NT2/D1 (cell line): ENCODE results near the gene CDH7.

Source experiments
- DNase-seq: peaks from one replicate; pipeline ENCODE4 v3.0.0-alpha.2; 2011; ENCODE audit warnings: low read depth, low spot score
- H3K27me3 ChIP-seq: 2 replicates; pipeline ENCODE4 v1.6.0; 2011; ENCODE audit warnings: mild to moderate bottlenecking; ENCODE audit not compliant: insufficient read length, insufficient read depth
- H3K36me3 ChIP-seq: 2 replicates; pipeline ENCODE4 v1.6.1; 2011; ENCODE audit warnings: mild to moderate bottlenecking, low read length, mixed read lengths; ENCODE audit not compliant: insufficient read depth, insufficient read length
- H3K4me1 ChIP-seq: 2 replicates; pipeline ENCODE4 v1.5.1; 2011; ENCODE audit not compliant: insufficient read depth, insufficient read length
- H3K4me3 ChIP-seq: 2 replicates; pipeline ENCODE4 v1.5.1; 2011; ENCODE audit warnings: low read depth; ENCODE audit not compliant: insufficient read length
- H3K9ac ChIP-seq: 2 replicates; pipeline ENCODE4 v1.6.0; 2011; ENCODE audit warnings: low read depth; ENCODE audit not compliant: insufficient read length
- H3K9me3 ChIP-seq: 2 replicates; pipeline ENCODE4 v1.5.1; 2011; ENCODE audit warnings: mild to moderate bottlenecking, low read length; ENCODE audit not compliant: insufficient read depth
- SUZ12 ChIP-seq: IDR thresholded peaks from 2 replicates; pipeline ENCODE4 v1.6.1; 2011; ENCODE audit not compliant: insufficient read length, insufficient read depth; ENCODE audit errors: extremely low read depth
- YY1 ChIP-seq: IDR thresholded peaks from 2 replicates; pipeline ENCODE4 v1.6.1; 2011; ENCODE audit not compliant: insufficient read length, insufficient read depth
- ZNF274 ChIP-seq: IDR thresholded peaks from 2 replicates; pipeline ENCODE4 v1.6.1; 2011; ENCODE audit warnings: mild to moderate bottlenecking, low read depth, low read length

CDH7 gene

GRCh38 chr18:65750389-65751154 is at the start of gene CDH7:
CDH7 (plus strand) TSS chr18:65751012; CDS start chr18:65762843, 11,831 bp downstream.
- peak within 1 kb of the TSS; percentile 73 for H3K4me3 ChIP-seq
- H3K9ac ChIP-seq: peak within 1 kb of the TSS; percentile 74
- peaks cover 22% of the 10 kb centered on the region for H3K27me3 ChIP-seq
- no peak for TF ChIP-seq SUZ12
- no peak for TF ChIP-seq YY1
- no peak for TF ChIP-seq ZNF274
- H3K4me1 ChIP-seq: no peaks in the 10 kb centered on the region
- H3K9me3 ChIP-seq: no peaks in the 10 kb centered on the region
- no peaks in the 10 kb centered on the region for H3K36me3 ChIP-seq
- DNase-seq: no peak

DNA sequence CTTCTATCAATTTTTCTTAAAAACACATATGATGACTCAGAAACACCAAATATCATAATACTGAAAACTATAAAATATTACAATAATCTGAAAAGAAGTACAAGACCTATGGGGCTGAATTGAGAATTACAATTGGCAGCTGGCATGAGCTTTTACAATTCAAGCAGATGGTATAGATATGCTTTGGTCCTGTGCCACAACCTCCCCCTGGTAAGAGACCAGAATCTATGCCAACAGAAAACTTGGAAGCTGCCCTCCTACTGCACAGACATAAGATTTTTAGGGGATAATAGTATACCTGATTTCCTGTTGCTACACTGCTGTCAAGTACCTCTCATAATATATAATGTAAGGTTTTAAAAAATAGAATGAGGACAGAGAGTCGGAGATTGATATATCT is 46.8 kb upstream of the CDH7 start:
- Histone ChIP-seq H3K9me3 (no peaks in the 10 kb centered on the region), H3K27me3 (no peaks in the 10 kb centered on the region), H3K36me3 (no peaks in the 10 kb centered on the region), H3K4me3 (no peak overlapping the region), H3K4me1 (no peaks in the 10 kb centered on the region), H3K9ac (no peak overlapping the region)
- TF ChIP-seq YY1 (no peak), ZNF274 (no peak), SUZ12 (no peak)
- no peak for DNase-seq

- Histone ChIP-seq H3K9me3 (no peaks in the 10 kb centered on the region), H3K9ac (no peak overlapping the region), H3K4me1 (no peaks in the 10 kb centered on the region), H3K36me3 (no peaks in the 10 kb centered on the region), H3K27me3 (no peaks in the 10 kb centered on the region), H3K4me3 (no peak overlapping the region)
- no peak for DNase-seq
- TF ChIP-seq ZNF274 (no peak), YY1 (no peak), SUZ12 (no peak)
These were observed 44.2 kb upstream of the CDH7 start for GRCh38 chr18:65706646-65707045.

DNA sequence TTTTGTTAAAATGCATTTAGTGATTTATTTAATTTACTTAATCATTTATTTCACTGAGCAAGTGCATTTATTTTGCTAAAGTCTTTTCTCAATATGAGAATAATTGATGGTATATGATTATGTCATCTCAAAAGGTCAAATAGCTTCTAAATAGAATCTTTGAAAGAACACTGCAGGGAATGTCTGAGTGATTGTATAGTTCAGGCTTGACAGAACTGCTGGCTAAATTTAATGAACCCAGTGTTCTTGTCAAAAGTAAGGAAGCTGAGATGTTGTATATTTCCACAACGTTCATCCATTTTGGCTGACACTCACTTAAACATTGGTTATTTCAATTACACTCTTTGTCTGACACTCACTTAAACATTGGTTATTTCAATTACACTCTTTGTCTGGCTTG is 39.3 kb upstream of the CDH7 start:
- DNase-seq: no peak
- TF ChIP-seq YY1: no peak
- Histone ChIP-seq H3K36me3 (no peaks in the 10 kb centered on the region), H3K27me3 (no peaks in the 10 kb centered on the region), H3K9me3 (no peaks in the 10 kb centered on the region), H3K4me1 (no peaks in the 10 kb centered on the region), H3K9ac (no peak overlapping the region), H3K4me3 (no peak overlapping the region)

GRCh38 chr18:65721619-65722018 is 29.2 kb upstream of the CDH7 start:
- no peak overlapping the region for H3K4me3 ChIP-seq
- H3K9ac ChIP-seq: no peak overlapping the region
- TF ChIP-seq ZNF274 (no peak), SUZ12 (no peak), YY1 (no peak)
- no peak for DNase-seq
- no peaks in the 10 kb centered on the region for H3K9me3 ChIP-seq
- no peaks in the 10 kb centered on the region for H3K4me1 ChIP-seq
- H3K27me3 ChIP-seq: no peaks in the 10 kb centered on the region
- no peaks in the 10 kb centered on the region for H3K36me3 ChIP-seq

DNA sequence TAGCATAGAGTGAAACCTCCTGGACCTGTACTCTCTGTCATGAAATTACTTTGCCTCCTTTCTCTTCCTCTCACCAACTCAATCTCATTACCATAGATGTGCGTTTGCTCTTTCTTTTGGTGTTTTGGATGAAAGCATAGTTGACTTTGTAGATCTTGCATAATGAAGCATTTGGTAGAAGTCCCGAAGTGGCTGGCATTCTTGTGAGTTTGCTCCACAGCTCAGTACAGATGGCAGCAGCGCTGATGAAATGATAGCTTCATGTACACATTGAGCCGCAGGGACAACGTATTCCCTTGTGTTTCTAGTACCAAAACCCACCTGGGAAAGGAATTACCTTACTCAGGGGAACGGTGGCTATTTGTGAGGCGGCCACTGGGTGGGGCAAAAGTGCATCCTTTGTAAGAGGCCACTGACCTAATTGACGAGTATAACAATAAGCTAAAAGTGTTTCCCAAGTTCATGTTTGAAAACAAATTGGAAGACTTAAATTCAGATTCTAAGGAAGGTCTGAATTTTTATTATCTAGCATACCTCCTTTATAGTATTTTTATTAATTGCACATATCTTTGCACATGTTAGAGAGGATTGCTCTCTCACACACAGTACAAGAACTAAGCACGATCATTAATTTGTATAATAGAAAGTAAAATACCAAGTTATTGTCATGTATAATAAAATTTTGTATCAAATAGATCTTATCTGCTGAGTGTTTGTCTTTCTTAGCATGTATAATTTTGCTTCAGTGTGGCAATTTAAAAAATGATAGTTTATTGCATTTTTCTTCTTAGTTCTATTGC is 25.4 kb upstream of the CDH7 start:
- H3K9me3 ChIP-seq: no peaks in the 10 kb centered on the region
- H3K36me3 ChIP-seq: no peaks in the 10 kb centered on the region
- H3K27me3 ChIP-seq: no peaks in the 10 kb centered on the region
- no peaks in the 10 kb centered on the region for H3K4me1 ChIP-seq
- no peak overlapping the region for H3K4me3 ChIP-seq
- H3K9ac ChIP-seq: no peak overlapping the region
- TF ChIP-seq YY1: no peak
- no peak for TF ChIP-seq ZNF274
- TF ChIP-seq SUZ12: no peak
- DNase-seq: peak; percentile 23

DNA sequence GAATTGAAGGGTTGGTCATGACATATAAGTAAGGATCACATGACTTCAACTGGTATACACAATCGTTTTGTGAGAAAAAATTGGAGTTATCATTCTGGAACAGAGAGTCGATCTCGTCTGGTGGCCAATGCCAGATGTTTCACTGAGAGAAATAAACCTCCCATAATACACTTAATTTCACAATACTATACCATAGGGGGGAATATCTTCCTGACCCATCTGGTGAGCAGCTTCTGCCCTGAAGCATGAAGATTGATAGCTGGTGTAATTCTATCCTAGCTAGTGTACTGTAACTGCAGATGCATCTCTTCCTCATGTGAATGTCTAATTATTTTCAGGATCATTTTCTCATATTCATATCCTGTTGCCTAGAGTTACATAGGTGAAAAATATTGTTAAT is 15.7 kb upstream of the CDH7 start:
- no peak overlapping the region for H3K4me3 ChIP-seq
- H3K27me3 ChIP-seq: no peaks in the 10 kb centered on the region
- TF ChIP-seq SUZ12 (no peak), ZNF274 (no peak), YY1 (no peak)
- no peaks in the 10 kb centered on the region for H3K4me1 ChIP-seq
- no peaks in the 10 kb centered on the region for H3K36me3 ChIP-seq
- H3K9ac ChIP-seq: no peak overlapping the region
- DNase-seq: no peak
- no peaks in the 10 kb centered on the region for H3K9me3 ChIP-seq
